Gastrocnemius medialis (tissue), 4 donors: Measurements from ENCODE around the gene CDC73.
"Not testable (repeated sequence)": the region's sequence is repeated elsewhere in the genome, so short reads cannot be mapped to it uniquely, and the experiment has no call there.

ENCODE experiments used
- CTCF ChIP-seq, 5 experiments: fragments of 450-650 bp in 3 of 5; fragments of 200-600 bp in 2 of 5; sonication (generic) in 2 of 5; IDR thresholded peaks in 4 of 5; conservative IDR thresholded peaks in 1 of 5; 1 replicate in 4 of 5; 2 replicates in 1 of 5; pipeline ENCODE4 v1.5.1; 2016 to 2019; ENCODE audit warnings: antibody characterized with exemption in 5 of 5, mild to moderate bottlenecking in 3 of 5, moderate library complexity in 3 of 5
- POLR2A ChIP-seq, 2 donors: fragments of 450-650 bp; IDR thresholded peaks; one replicate each; pipeline ENCODE4 v1.6.1; 2017; ENCODE audit warnings: antibody characterized with exemption in 2 of 2, mild to moderate bottlenecking in 2 of 2, moderate library complexity in 2 of 2

GRCh38 chr1:193188915-193189314 is 67.1 kb downstream of the CDC73 start:
- TF ChIP-seq CTCF (IDR thresholded peaks at IDR 0.05 in 4 of 5, conservative IDR thresholded peaks at IDR 0.05 in 1 of 5); POLR2A (IDR thresholded peaks at IDR 0.05): not testable (repeated sequence)
